Testis (tissue), 2 donors: ENCODE measurements around the gene C6orf141.

Experiments used
- POLR2A ChIP-seq: fragments of 450-650 bp; IDR thresholded peaks from one replicate; pipeline ENCODE4 v1.6.1; 2017; ENCODE audit warnings: antibody characterized with exemption, mild to moderate bottlenecking, moderate library complexity
- TF ChIP-seq, protein P1 (sequence below), 3 experiments: fragments of 450-650 bp in 2 of 3; fragments of 200-600 bp in 1 of 3; sonication (generic) in 1 of 3; IDR thresholded peaks; one replicate each; pipeline ENCODE4 v1.5.1; 2016 to 2019; ENCODE audit warnings: antibody characterized with exemption in 3 of 3, mild to moderate bottlenecking in 2 of 3, moderate library complexity in 1 of 3

DNA sequence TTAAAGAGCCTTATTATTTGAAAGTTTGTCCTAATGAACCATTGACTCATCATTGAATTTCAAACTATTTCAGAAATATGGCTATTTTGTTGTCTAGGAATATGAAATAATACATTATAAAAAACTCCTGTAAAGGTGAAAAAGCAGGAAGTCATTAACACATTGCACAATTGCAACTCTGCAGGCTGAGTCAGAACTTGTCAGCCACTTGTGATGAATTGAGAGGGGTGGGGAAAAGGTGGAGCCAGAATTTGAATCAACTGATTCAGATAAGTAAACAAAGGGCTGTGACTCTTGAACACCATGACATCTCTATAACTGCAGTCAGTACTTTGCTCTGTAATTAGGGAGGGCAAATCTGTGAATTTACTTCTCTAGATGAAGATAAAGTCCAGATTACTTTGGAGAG, 6.0 kb downstream of the C6orf141 start:
- TF ChIP-seq, protein P1, sequence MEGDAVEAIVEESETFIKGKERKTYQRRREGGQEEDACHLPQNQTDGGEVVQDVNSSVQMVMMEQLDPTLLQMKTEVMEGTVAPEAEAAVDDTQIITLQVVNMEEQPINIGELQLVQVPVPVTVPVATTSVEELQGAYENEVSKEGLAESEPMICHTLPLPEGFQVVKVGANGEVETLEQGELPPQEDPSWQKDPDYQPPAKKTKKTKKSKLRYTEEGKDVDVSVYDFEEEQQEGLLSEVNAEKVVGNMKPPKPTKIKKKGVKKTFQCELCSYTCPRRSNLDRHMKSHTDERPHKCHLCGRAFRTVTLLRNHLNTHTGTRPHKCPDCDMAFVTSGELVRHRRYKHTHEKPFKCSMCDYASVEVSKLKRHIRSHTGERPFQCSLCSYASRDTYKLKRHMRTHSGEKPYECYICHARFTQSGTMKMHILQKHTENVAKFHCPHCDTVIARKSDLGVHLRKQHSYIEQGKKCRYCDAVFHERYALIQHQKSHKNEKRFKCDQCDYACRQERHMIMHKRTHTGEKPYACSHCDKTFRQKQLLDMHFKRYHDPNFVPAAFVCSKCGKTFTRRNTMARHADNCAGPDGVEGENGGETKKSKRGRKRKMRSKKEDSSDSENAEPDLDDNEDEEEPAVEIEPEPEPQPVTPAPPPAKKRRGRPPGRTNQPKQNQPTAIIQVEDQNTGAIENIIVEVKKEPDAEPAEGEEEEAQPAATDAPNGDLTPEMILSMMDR (IDR thresholded peaks at IDR 0.05), result no peak
- TF ChIP-seq POLR2A, result no peak
